ENCODE measurements around the gene OMP. TPM values are rescaled to one million over a fixed set of nuclear protein-coding genes. Genes with fewer than 3 reads are reported as not detected.
A peak's percentile ranks its signal among the peaks of the same experiment; 100 is the strongest.

The OMP gene
- total RNA-seq, 2 experiments from 2014 or later = not detected

- intact Hi-C loops (cut with micrococcal nuclease) = no loop called here
- POLR2A ChIA-PET = no interaction called here
- TF ChIP-seq CTCF (IDR thresholded peaks at IDR 0.05) = peak; percentile 48
- CTCF ChIA-PET = interaction anchor here (0.6 to 1.1 kb wide), 5 partner anchors 9 to 180 kb away, joined by 3 to 7 read pairs (median 4); no protein-coding TSS in a partner anchor
- no peak overlapping the region for H3K27ac Mint-ChIP-seq
- no peaks in the 10 kb centered on the region for H3K4me1 Mint-ChIP-seq (ENCODE audit: low read depth)
- no peaks in the 10 kb centered on the region for H3K27me3 Mint-ChIP-seq
- DNase-seq (peak; percentile 38), ATAC-seq (peak; percentile 49)
- no peak overlapping the region for H3K4me3 Mint-ChIP-seq
- H3K36me3 Mint-ChIP-seq (ENCODE audit: low read depth) = no peaks in the 10 kb centered on the region
- no peaks in the 10 kb centered on the region for H3K9me3 Mint-ChIP-seq
Measured at GRCh38 chr11:77101043-77101537, 1.6 kb upstream of the OMP start.

- DNase-seq (no peak), ATAC-seq (no peak)
- H3K27ac Mint-ChIP-seq = no peak overlapping the region
- intact Hi-C loops (cut with micrococcal nuclease) = no loop called here
- H3K4me1 Mint-ChIP-seq (ENCODE audit: low read depth) = no peaks in the 10 kb centered on the region
- no peak overlapping the region for H3K4me3 Mint-ChIP-seq
- no peaks in the 10 kb centered on the region for H3K27me3 Mint-ChIP-seq
- TF ChIP-seq CTCF (IDR thresholded peaks at IDR 0.05) = no peak
- H3K36me3 Mint-ChIP-seq (ENCODE audit: low read depth) = no peaks in the 10 kb centered on the region
- POLR2A ChIA-PET = no interaction called here
- CTCF ChIA-PET = interaction anchor here (1.3 kb wide), 1 partner anchor 12 kb away, joined by 9 read pairs; no protein-coding TSS in a partner anchor
- no peaks in the 10 kb centered on the region for H3K9me3 Mint-ChIP-seq
Measured at GRCh38 chr11:77103319-77103718, 679 bp downstream of the OMP start.

GRCh38 chr11:77104727-77105126 is 2.1 kb downstream of the OMP start:
- Mint-ChIP-seq H3K36me3 (ENCODE audit: low read depth) (no peaks in the 10 kb centered on the region), H3K4me3 (no peak overlapping the region), H3K27ac (no peak overlapping the region), H3K9me3 (no peaks in the 10 kb centered on the region), H3K27me3 (no peaks in the 10 kb centered on the region), H3K4me1 (ENCODE audit: low read depth) (no peaks in the 10 kb centered on the region)
- intact Hi-C loops (cut with micrococcal nuclease) = no loop called here
- no peak for TF ChIP-seq CTCF (IDR thresholded peaks at IDR 0.05)
- DNase-seq = no peak
- ATAC-seq = no peak
- CTCF ChIA-PET = interaction anchor here (1.3 kb wide), 1 partner anchor 13 kb away, joined by 9 read pairs; no protein-coding TSS in a partner anchor
- POLR2A ChIA-PET = interaction anchor here (0.5 to 0.6 kb wide), 2 partner anchors 42 to 69 kb away, joined by 3 read pairs; no protein-coding TSS in a partner anchor

- Mint-ChIP-seq H3K4me3 (no peak overlapping the region), H3K27ac (no peak overlapping the region), H3K36me3 (ENCODE audit: low read depth) (no peaks in the 10 kb centered on the region), H3K27me3 (no peaks in the 10 kb centered on the region), H3K4me1 (ENCODE audit: low read depth) (no peaks in the 10 kb centered on the region), H3K9me3 (no peaks in the 10 kb centered on the region)
- intact Hi-C loops (cut with micrococcal nuclease) = no loop called here
- ChIA-PET CTCF (interaction anchor here (1.2 kb wide), 1 partner anchor 21 kb away, joined by 4 read pairs; no protein-coding TSS in a partner anchor), POLR2A (no interaction called here)
- ATAC-seq (no peak), DNase-seq (no peak)
- no peak for TF ChIP-seq CTCF (IDR thresholded peaks at IDR 0.05)
Measured at GRCh38 chr11:77106321-77106720, 3.7 kb downstream of the OMP start.

- intact Hi-C loops (cut with micrococcal nuclease) = no loop called here
Measured at GRCh38 chr11:77106759-77107158, 4.1 kb downstream of the OMP start.

More at GRCh38 chr11:77106759-77107158, 4.1 kb downstream of the OMP start:
- ChIA-PET CTCF (interaction anchor here (1.2 kb wide), 2 partner anchors 10 to 20 kb away, joined by 4 read pairs; no protein-coding TSS in a partner anchor), POLR2A (interaction anchor here (0.9 kb wide), 1 partner anchor 12 kb away, joined by 3 read pairs; no protein-coding TSS in a partner anchor)
- Mint-ChIP-seq H3K4me1 (ENCODE audit: low read depth) (no peaks in the 10 kb centered on the region), H3K9me3 (no peaks in the 10 kb centered on the region), H3K36me3 (ENCODE audit: low read depth) (no peaks in the 10 kb centered on the region), H3K27ac (no peak overlapping the region), H3K27me3 (no peaks in the 10 kb centered on the region), H3K4me3 (no peak overlapping the region)
- no peak for TF ChIP-seq CTCF (IDR thresholded peaks at IDR 0.05)
- ATAC-seq (no peak), DNase-seq (no peak)

Data from activated CD8-positive, alpha-beta T cell treated with anti-CD3 and anti-CD28 coated beads for 36 hours (primary cell).